AG04450 (cell line): ENCODE data around the gene SF3A1. TPM values are rescaled to one million over a fixed set of nuclear protein-coding genes. Genes with fewer than 3 reads are reported as not detected.

ENCODE experiments used
- CTCF ChIA-PET: fragments of 300-600, 350-600 bp; formaldehyde crosslinking; extraction: SDS; loops from one replicate; lab custom pipeline; 2022; ENCODE audit warnings: antibody characterized with exemption, inconsistent platforms; lab: Charles Lee
- POLR2A ChIA-PET: fragments of 350-600 bp; formaldehyde crosslinking; extraction: SDS; loops from one replicate; lab custom pipeline; 2021; ENCODE audit warnings: antibody characterized with exemption, inconsistent platforms; lab: Yijun Ruan, JAX
- DNase-seq: peaks from one replicate; pipeline ENCODE4 v3.0.0-alpha.2; 2011; ENCODE audit warnings: low read depth, low spot score
- H3K27ac ChIP-seq: one replicate; pipeline ENCODE4 v1.5.1; 2012; ENCODE audit warnings: low read depth, low read length, control low read depth
- H3K27me3 ChIP-seq: one replicate; pipeline ENCODE4 v1.6.0; 2012; ENCODE audit warnings: low read length; ENCODE audit not compliant: control insufficient read depth, insufficient read depth
- H3K4me3 ChIP-seq: 2 replicates; pipeline ENCODE4 v1.5.1; 2011; ENCODE audit warnings: mild to moderate bottlenecking, low read depth, low read length, control low read depth
- H3K9me3 ChIP-seq: 2 replicates; pipeline ENCODE4 v1.5.1; 2012; ENCODE audit warnings: low read length; ENCODE audit not compliant: control insufficient read depth, insufficient read depth
- CTCF ChIP-seq: IDR thresholded peaks from 2 replicates; pipeline ENCODE4 v1.5.1; 2011; ENCODE audit warnings: low read depth, low read length, control low read depth, inconsistent platforms
- polyA plus RNA-seq: library from polyadenylated mRNA; depleted of rRNA; stranded (reverse); fragments of >200 nt; gene quantifications from 2 replicates; pipeline ENCODE4 v1.2.3, GENCODE V29; 2011

Gene SF3A1
- polyA plus RNA-seq, 1 experiment: 53.1 TPM

- CTCF ChIA-PET: interaction anchor here (4.4 kb wide), 1 partner anchor 31 kb away, joined by 15 read pairs; the partner anchor contains the start of gene CASTOR1
- Histone ChIP-seq H3K4me3 (no peak overlapping the region), H3K27ac (no peak overlapping the region), H3K9me3 (no peaks in the 10 kb centered on the region), H3K27me3 (no peaks in the 10 kb centered on the region)
- POLR2A ChIA-PET: no interaction called here
- DNase-seq: no peak
- no peak for TF ChIP-seq CTCF
Measured at GRCh38 chr22:30318799-30319419, 37.8 kb downstream of the SF3A1 start.

GRCh38 chr22:30317778-30318177 lies 38.9 kb downstream of the SF3A1 start:
- Histone ChIP-seq H3K9me3 (no peaks in the 10 kb centered on the region), H3K27ac (no peak overlapping the region), H3K27me3 (no peaks in the 10 kb centered on the region), H3K4me3 (no peak overlapping the region)
- ChIA-PET CTCF (interaction anchor here (4.4 kb wide), 1 partner anchor 30 kb away, joined by 15 read pairs; the partner anchor contains the start of gene CASTOR1), POLR2A (interaction anchor here (1.1 kb wide), 1 partner anchor 33 kb away, joined by 3 read pairs; no protein-coding TSS in a partner anchor)
- no peak for TF ChIP-seq CTCF
- no peak for DNase-seq

- no peak for DNase-seq
- no peaks in the 10 kb centered on the region for H3K27me3 ChIP-seq
- no peak overlapping the region for H3K27ac ChIP-seq
- H3K4me3 ChIP-seq: no peak overlapping the region
- H3K9me3 ChIP-seq: no peaks in the 10 kb centered on the region
- no peak for TF ChIP-seq CTCF
- CTCF ChIA-PET: interaction anchor here (1.5 to 4.4 kb wide), 2 partner anchors 13 to 28 kb away, joined by 3 to 15 read pairs; partner anchors contain the start of gene CASTOR1
- POLR2A ChIA-PET: interaction anchor here (0.7 to 0.9 kb wide), 2 partner anchors 11 to 49 kb away, joined by 3 to 4 read pairs; partner anchors contain the start of gene TBC1D10A
Measured at GRCh38 chr22:30315962-30316576, 40.6 kb downstream of the SF3A1 start.

GRCh38 chr22:30314915-30315314 lies 41.8 kb downstream of the SF3A1 start:
- ChIA-PET CTCF (interaction anchor here (1.5 kb wide), 1 partner anchor 12 kb away, joined by 3 read pairs; no protein-coding TSS in a partner anchor), POLR2A (interaction anchor here (1.2 kb wide), 1 partner anchor 12 kb away, joined by 3 read pairs; the partner anchor contains the start of gene TBC1D10A)
- Histone ChIP-seq H3K27me3 (no peaks in the 10 kb centered on the region), H3K9me3 (no peaks in the 10 kb centered on the region), H3K27ac (no peak overlapping the region), H3K4me3 (no peak overlapping the region)
- TF ChIP-seq CTCF: no peak
- no peak for DNase-seq
